HepG2 (cell line): ENCODE results near the gene MYH9. TPM values are rescaled to one million over a fixed set of nuclear protein-coding genes. Genes with fewer than 3 reads are reported as not detected.

Experiments used
- microRNA-seq: library from miRNA; unstranded; fragments of <30 nt; microRNA quantifications from one replicate; pipeline ENCODE4, GENCODE V29; 2020
- polyA plus RNA-seq, 8 experiments: library from polyadenylated mRNA; depleted of rRNA in 3 of 8; stranded (reverse) in 7 of 8; unstranded in 1 of 8; fragments of >200 nt; fragmentation: Illumina TruSeq in 4 of 8; extraction: Trizol in 4 of 8; gene quantifications; 2 replicates each; pipeline versions ENCODE4 v1.2.1 to v1.2.3, GENCODE V29; 2011 to 2016; ENCODE audit warnings: low read depth in 4 of 8, missing spikeins in 1 of 8, mixed read lengths in 1 of 8; ENCODE audit not compliant: insufficient read depth in 1 of 8
- small RNA-seq, 3 experiments: library from RNA; depleted of rRNA; stranded (forward); fragments of <200 nt; gene quantifications; one replicate each; pipeline ENCODE3, GENCODE V24; 2012; ENCODE audit warnings: low read depth in 2 of 3, low replicate concordance in 1 of 3; ENCODE audit not compliant: insufficient read length in 3 of 3, insufficient read depth in 2 of 3
- total RNA-seq, 5 experiments: library from RNA; depleted of rRNA; stranded (reverse); fragments of >200 nt; fragmentation: Illumina TruSeq; extraction: Trizol; gene quantifications; 2 replicates each; pipeline ENCODE4 v1.2.3, GENCODE V29; 2016; ENCODE audit warnings: low read depth in 1 of 5

Gene MYH9
- total and polyA plus RNA-seq, 2 of the 13 experiments (the other 11 are each of a cell fraction or from before 2014, with no cell fraction given): 50.7 to 98.5 TPM

Small RNA genes lying within 50 kb of the gene (microRNA-seq; reads per million reads assigned to microRNA genes)
- gene MIR6819: not detected

Small RNA genes lying within 50 kb of the gene (small RNA-seq; reads per million reads assigned to genes)
- gene MIR6819: 0 reads per million in 3 experiments

Other genes starting within 250 kb of the MYH9 start
- 5.4 and 6.3 TPM in 2 replicates for gene APOL3, start 227.2 kb downstream of the MYH9 start, total RNA-seq (2016; rRNA removed; fragmentation: Illumina TruSeq; extraction: Trizol)
- gene APOL3, start 227.2 kb downstream of the MYH9 start, polyA plus RNA-seq (2011; rRNA removed): 3.8 and 5.8 TPM in 2 replicates
- 0.45 and 0.77 TPM in 2 replicates for gene APOL4, start 186.2 kb downstream of the MYH9 start, total RNA-seq (2016; rRNA removed; fragmentation: Illumina TruSeq; extraction: Trizol)
- 2.8 and 4.9 TPM in 2 replicates for gene APOL4, start 186.2 kb downstream of the MYH9 start, polyA plus RNA-seq (2011; rRNA removed)
- gene APOL2, start 148.4 kb downstream of the MYH9 start, total RNA-seq (2016; rRNA removed; fragmentation: Illumina TruSeq; extraction: Trizol): 28.7 and 34.3 TPM in 2 replicates
- gene APOL2, start 148.4 kb downstream of the MYH9 start, polyA plus RNA-seq (2011; rRNA removed): 51.2 and 94.4 TPM in 2 replicates
- 11.2 and 20.3 TPM in 2 replicates for gene APOL1, start 134.8 kb downstream of the MYH9 start, total RNA-seq (2016; rRNA removed; fragmentation: Illumina TruSeq; extraction: Trizol)
- gene APOL1, start 134.8 kb downstream of the MYH9 start, polyA plus RNA-seq (2011; rRNA removed): 75.0 and 124 TPM in 2 replicates
- gene TXN2, start 93.7 kb upstream of the MYH9 start, total RNA-seq (2016; rRNA removed; fragmentation: Illumina TruSeq; extraction: Trizol): 41.4 and 61.4 TPM in 2 replicates
- gene TXN2, start 93.7 kb upstream of the MYH9 start, polyA plus RNA-seq (2011; rRNA removed): 109 and 110 TPM in 2 replicates
- gene FOXRED2, start 119.1 kb upstream of the MYH9 start, total RNA-seq (2016; rRNA removed; fragmentation: Illumina TruSeq; extraction: Trizol): 20.8 and 28.1 TPM in 2 replicates
- 8.6 and 9.3 TPM in 2 replicates for gene FOXRED2, start 119.1 kb upstream of the MYH9 start, polyA plus RNA-seq (2011; rRNA removed)
- gene EIF3D, start 141.2 kb upstream of the MYH9 start, total RNA-seq (2016; rRNA removed; fragmentation: Illumina TruSeq; extraction: Trizol): 118 and 127 TPM in 2 replicates
- 229 and 274 TPM in 2 replicates for gene EIF3D, start 141.2 kb upstream of the MYH9 start, polyA plus RNA-seq (2011; rRNA removed)